ENCODE measurements around the gene ACP4. TPM values are rescaled to one million over a fixed set of nuclear protein-coding genes. Genes with fewer than 3 reads are reported as not detected.
"Not testable (repeated sequence)": the region's sequence is repeated elsewhere in the genome, so short reads cannot be mapped to it uniquely, and the experiment has no call there.

ACP4 gene, protein sequence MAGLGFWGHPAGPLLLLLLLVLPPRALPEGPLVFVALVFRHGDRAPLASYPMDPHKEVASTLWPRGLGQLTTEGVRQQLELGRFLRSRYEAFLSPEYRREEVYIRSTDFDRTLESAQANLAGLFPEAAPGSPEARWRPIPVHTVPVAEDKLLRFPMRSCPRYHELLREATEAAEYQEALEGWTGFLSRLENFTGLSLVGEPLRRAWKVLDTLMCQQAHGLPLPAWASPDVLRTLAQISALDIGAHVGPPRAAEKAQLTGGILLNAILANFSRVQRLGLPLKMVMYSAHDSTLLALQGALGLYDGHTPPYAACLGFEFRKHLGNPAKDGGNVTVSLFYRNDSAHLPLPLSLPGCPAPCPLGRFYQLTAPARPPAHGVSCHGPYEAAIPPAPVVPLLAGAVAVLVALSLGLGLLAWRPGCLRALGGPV
- total RNA-seq, result not detected
- long read RNA-seq, result 0 reads

DNA sequence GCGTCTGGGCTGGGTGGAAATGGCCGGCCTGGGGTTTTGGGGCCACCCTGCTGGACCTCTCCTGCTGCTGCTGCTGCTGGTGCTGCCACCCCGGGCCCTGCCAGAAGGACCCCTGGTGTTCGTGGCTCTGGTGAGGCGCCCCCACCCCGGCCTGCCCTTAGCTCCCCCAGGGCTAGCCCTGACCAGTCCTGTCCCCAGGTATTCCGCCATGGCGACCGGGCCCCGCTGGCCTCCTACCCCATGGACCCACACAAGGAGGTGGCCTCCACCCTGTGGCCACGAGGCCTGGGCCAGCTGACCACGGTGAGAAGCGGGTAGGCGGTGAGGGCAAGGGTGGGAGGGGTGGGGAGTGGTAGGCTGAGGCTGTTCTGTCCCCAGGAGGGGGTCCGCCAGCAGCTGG, at the start of gene ACP4:
Gene ACP4, plus strand, starts transcription at position 20 of the 400 bp plus-strand sequence. Its CDS starts 0 bp downstream, at position 20.
- intact Hi-C loops (cut with DNase I, micrococcal nuclease), result no loop called here
- DNase-seq, result no peak
- no peak for ATAC-seq

DNA sequence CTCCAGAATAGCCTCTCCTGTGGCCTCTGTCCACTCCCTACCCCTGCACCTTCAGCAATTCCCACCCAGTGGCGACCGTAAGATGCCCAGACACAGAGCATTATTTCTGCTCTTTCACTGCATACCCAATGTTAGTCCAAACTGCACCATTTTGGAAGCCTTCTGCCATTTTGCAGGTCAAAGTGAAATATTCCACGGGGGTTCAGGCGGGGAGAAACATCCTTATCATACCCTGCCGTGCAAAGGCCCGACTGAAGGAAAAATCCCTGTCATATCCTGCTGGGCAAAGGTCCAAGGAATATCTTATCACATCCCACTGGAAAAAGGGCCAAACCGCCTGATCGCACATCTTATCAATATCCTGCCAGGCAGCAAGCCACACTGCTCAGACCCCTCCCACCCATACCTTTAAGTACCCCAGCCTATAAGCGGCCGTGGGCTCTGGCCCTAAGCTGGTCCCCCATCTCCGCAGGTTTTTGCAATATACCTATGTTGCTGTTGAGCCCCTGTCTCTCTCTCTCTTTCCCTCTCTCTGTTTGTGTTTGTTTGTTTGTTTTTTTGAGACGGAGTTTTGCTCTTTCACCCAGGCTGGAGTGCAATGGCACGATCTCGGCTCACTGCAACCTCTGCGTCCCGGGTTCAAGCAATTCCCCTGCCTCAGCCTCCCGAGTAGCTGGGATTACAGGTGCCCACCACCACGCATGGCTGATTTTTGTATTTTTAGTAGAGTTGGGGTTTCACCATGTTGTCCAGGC, 48.9 kb upstream of the ACP4 start:
- DNase-seq (no peak), ATAC-seq (no peak)
- intact Hi-C loops (cut with DNase I, micrococcal nuclease), result no loop called here

DNA sequence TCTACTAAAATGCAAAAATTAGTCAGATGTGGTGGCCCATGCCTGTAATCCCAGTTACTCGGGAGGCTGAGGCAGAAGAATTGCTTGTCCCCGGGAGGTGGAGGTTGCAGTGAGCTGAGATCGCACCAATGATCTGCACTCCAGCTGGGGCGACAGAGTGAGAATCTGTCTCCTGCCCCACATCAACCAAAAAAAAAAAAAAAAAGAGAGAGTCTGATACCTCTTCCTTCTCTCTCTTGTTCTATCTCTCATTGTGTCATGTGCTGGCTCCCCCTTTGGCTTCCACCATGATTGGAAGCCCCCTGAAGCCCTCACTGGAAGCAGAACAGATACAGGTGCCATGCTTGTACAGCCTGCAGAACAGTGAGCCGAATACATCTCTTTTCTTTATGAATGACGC, 46.7 kb upstream of the ACP4 start:
- intact Hi-C loops (cut with DNase I, micrococcal nuclease), result no loop called here
- no peak for DNase-seq
- ATAC-seq, result no peak

DNA sequence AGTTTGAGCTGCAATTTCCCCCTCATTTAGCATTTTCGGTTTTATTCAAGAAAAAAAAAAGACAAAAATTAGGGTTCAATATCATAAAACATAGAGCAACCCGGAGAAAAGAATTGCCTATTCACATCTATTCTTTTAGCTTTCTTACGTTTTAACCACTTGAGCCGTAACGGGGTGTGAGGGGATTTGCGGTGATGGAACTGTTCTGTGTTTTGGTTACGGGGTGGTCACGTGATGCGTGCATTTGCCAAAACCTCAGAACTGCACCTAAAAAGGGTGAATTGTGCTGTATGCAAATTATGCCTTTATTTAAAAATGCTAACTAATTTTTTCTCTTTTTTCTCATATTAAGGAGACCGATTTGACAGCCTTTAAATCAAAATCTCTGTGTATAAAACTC, 45.0 kb upstream of the ACP4 start:
- intact Hi-C loops (cut with DNase I, micrococcal nuclease), result no loop called here

DNA sequence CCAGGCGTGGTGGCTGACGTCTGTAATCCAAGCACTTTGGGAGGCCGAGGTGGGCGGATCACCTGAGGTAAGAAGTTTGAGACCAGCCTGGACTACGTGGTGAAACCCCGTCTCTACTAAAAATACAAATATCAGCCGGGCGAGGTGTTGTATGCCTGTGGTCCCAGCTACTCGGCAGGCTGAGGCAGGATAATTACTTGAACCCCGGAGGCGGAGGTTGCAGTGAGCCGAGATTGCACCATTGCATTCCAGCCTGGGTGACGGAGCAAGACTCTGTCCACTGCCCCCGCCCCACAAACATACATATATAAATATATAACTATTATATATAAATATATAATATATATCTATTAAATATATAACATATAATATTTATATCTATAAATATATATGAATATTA, 43.1 kb upstream of the ACP4 start:
- DNase-seq; intact Hi-C loops (cut with DNase I, micrococcal nuclease); ATAC-seq: not testable (repeated sequence)

More for the DNA sequence above, 45.0 kb upstream of the ACP4 start:
- no peak for ATAC-seq
- DNase-seq, result no peak

DNA sequence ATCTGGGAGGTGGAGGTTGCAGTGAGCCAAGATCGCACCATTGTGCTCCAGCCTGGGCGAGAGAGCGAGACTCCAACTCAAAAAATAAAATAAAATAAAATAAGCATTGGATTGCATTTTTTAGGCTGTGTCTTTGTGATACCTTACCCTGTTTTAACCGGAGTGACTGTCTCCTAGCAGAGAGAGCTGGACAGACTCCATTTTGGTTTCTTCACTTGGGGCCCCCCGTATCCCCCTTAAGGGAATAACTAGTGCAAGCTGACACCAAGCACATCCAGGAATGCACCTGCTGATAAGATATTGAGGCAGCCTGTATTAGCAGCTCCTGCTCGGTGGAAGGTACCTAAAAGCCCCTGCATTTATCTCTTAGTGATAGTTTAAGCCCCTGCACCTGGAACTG, 40.7 kb upstream of the ACP4 start:
- intact Hi-C loops (cut with DNase I, micrococcal nuclease), result no loop called here
- ATAC-seq (no peak), DNase-seq (no peak)

DNA sequence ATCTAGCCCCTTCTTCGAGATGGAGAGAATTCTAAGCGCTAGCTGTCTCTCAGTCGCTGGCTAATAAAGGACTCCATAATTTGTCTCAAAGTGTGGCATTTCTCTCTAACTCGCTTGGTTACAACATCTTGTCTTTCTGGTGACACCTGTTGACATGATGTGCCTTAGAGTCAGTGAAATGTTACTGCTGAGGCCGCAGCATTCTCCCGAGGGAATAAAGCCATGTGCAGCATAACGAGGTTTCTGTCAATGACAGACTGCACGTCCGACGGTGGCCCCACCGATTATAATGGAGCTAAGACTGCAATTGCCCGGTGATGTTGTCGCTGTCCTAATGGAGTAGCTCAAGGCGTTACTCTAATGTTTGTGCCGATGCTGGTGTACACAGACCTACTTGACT, 40.2 kb upstream of the ACP4 start:
- DNase-seq (no peak), ATAC-seq (no peak)
- intact Hi-C loops (cut with DNase I, micrococcal nuclease), result no loop called here

DNA sequence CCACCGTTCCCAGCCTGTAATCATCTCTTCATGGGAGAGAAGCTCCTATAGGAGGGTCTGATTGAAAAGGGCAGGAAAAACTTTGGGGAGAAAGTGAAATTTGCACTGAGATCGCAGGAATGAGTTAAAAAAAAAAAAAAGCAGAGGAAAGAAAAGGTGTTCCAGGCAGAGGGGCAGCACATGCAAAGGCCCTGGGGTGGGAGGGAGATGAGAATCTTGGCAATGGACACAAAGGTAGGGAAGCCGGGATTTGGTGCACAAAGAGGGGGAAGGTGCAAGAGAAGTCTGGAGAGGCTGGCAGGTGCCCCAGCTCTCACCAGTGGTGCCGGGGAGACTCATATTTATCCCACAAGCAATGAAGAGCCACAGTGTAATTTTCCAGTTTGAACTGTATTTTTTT, 36.3 kb upstream of the ACP4 start:
- intact Hi-C loops (cut with DNase I, micrococcal nuclease), result no loop called here

DNA sequence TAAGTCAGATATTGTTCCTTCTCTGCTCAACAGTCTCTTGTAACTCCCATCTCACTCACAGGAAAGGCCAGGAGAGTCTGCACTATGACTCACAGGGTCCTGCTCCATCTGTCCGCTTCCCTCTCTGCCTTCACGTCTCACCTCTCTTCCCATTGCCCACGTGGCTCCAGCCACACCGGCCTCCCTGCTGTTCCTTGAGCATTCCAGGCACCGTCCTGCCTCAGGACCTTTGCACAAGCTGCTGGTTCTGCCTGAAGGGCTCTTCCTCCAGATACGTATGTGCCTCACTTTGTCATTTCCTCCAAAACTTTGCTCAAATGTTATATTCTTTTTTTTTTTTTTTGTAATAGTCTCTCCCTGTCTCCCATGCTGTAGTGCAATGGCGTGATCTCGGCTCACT, 34.0 kb upstream of the ACP4 start:
- ATAC-seq; intact Hi-C loops (cut with DNase I, micrococcal nuclease); DNase-seq: not testable (repeated sequence)

More for the DNA sequence above, 36.3 kb upstream of the ACP4 start:
- no peak for DNase-seq
- no peak for ATAC-seq

DNA sequence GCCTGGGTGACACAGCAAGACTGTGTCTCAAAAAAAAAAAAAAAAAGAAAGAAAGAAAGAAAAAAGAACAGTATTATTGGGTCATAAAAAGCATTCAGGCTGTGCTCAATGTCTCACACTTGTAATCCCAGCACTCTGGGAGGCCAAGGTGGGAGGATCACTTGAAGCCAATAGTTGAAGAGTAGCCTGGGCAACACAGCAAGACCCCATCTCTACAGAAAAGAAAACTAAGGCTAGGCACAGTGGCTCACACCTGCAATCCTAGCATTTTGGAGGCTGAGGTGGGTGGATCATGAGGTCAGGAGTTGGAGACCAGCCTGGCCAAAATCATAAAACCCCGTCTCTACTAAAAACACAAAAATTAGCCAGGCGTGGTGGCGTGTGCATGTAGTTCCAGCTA, 32.6 kb upstream of the ACP4 start:
- ATAC-seq; intact Hi-C loops (cut with DNase I, micrococcal nuclease); DNase-seq: not testable (repeated sequence)

DNA sequence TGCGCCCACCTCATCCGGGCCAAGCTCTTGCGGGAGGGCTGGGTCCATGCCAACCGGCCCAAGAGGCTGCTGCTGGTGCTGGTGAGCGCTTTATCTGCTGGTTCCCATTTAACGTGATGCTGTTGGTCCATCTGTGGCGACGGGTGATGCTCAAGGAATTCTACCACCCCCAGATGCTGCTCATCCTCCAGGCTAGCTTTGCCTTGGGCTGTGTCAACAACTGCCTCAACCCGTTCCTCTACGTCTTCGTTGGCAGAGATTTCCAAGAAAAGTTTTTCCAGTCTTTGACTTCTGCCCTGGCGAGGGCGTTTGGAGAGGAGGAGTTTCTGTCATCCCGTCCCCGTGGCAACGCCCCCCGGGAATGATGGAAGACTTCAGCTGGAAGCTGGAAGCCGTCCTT, 31.1 kb upstream of the ACP4 start:
- ATAC-seq; DNase-seq; intact Hi-C loops (cut with DNase I, micrococcal nuclease): not testable (repeated sequence)

DNA sequence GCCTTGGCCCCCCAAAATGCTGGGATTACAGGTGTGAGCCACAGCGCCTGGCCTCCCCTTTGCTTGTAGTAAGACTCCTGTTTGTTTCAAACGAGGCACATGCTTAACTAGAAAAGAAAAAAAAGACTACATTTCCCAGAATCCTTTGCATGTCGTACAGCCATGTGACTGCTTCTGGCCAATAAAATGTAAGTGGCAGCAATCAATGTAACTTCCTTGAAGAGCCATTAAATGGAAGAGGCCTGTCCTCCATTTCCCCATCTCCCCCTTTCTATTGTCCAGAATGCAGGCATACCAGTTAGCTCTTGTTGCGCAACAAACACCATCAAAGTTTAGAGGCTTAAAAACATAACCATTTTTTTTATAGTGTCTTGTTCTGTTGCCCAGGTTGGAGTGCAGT, 30.3 kb upstream of the ACP4 start:
- intact Hi-C loops (cut with DNase I, micrococcal nuclease), result no loop called here
- ATAC-seq (no peak), DNase-seq (no peak)

DNA sequence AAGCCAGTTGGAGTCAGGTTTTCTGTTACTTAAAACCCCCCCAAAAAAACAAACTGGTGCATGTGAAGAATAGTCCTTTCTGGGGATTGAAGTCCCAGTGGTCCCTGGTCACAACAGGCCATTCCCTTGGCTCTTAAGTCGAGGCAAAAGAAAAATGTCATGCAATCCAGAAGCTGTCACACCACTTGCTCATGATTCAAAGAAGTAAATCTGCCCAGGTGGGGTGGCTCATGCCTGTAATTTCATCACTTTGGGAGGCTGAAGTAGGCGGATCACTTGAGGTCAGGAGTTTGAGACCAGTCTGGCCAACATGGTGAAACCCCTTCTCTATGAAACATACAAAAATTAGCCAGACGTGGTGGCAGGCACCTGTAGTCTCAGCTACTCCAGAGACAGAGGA, 28.7 kb upstream of the ACP4 start:
- ATAC-seq; DNase-seq; intact Hi-C loops (cut with DNase I, micrococcal nuclease): not testable (repeated sequence)

DNA sequence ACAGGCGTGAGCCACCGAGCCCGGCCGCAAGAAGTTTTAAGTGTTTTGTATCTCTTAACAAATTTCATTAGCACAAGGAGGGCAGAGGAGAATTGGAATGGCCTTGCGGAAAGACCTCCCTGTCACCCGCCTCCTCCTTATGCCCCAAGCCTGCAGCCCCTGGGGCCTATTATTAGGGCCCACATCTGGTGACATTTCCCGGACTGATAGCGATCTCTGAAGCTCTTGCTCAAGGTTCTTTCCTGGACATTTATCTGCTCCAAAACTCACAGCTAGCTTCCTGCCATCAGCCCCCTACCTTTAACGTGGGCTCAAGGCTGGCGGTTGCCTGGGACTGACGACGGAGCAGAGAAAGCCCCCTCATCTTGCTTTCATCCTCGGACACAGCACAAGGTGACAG, 26.7 kb upstream of the ACP4 start:
- ATAC-seq; intact Hi-C loops (cut with DNase I, micrococcal nuclease); DNase-seq: not testable (repeated sequence)

DNA sequence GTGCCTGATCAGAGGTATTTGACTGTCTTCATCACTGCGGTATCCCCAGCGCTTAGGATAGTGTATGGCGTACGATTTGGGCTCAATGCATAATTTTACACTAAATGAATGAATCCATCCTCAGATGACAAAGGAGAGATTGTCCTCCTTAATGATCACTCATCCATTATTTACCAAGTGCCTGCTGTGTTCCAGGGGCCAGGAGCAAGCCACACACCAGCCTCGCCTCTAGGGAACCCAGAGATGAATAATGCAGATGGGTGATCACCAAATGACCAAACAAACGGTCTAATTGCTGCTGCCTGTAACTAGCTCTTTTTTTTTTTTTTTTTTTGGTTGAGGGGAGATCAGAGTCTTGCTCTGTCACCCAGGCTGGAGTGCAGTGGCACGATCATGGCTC, 25.8 kb upstream of the ACP4 start:
- no peak for DNase-seq
- intact Hi-C loops (cut with DNase I, micrococcal nuclease), result no loop called here
- ATAC-seq, result no peak

DNA sequence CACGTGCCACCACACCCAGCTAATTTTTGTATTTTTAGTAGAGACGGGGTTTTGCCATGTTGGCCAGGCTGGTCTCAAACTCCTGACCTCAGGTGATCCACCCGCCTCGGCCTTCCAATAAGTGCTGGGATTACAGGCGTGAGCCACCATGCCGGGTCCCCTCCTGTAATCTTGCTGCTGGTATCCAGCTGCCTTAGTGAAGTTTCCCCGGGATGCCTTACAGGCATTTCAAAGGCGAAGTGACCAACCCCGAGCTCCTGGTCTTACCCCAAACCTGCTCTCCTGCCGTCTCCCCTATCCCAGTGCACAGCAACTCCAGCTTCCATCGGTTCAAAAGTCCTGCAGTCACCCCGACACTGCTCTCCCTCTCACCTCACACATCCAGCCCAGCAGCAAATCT, 23.5 kb upstream of the ACP4 start:
- ATAC-seq; intact Hi-C loops (cut with DNase I, micrococcal nuclease); DNase-seq: not testable (repeated sequence)

DNA sequence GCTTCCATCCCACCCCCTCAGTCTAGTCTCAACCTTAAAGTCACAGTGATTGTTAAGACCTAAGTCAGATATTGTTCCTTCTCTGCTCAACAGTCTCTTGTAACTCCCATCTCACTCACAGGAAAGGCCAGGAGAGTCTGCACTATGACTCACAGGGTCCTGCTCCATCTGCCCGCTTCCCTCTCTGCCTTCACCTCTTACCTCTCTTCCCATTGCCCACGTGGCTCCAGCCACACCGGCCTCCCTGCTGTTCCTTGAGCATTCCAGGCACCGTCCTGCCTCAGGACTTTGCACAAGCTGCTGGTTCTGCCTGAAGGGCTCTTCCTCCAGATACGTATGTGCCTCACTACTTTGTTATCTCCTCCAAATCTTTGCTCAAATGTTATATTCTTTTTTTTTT, 23.0 kb upstream of the ACP4 start:
- ATAC-seq; DNase-seq; intact Hi-C loops (cut with DNase I, micrococcal nuclease): not testable (repeated sequence)

DNA sequence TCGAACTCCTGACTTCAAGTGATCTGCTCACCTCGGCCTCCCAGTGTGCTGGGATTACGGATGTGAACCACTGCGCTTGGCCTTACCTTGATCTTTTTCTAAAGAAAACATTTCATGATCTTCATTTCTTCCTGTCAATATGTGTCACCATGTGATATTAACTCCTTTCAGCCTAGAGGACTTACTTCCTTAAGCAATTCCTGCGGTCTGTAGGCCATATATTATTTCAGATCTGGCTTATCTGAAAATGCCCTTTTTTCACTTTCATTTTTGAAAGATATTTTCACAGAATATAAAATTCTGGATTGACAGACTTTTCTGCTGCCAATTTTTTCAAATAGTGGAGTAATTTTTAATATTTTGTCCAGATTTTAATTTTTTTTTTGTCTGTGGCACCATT, 21.9 kb upstream of the ACP4 start:
- intact Hi-C loops (cut with DNase I, micrococcal nuclease), result no loop called here
- no peak for DNase-seq
- ATAC-seq, result no peak

DNA sequence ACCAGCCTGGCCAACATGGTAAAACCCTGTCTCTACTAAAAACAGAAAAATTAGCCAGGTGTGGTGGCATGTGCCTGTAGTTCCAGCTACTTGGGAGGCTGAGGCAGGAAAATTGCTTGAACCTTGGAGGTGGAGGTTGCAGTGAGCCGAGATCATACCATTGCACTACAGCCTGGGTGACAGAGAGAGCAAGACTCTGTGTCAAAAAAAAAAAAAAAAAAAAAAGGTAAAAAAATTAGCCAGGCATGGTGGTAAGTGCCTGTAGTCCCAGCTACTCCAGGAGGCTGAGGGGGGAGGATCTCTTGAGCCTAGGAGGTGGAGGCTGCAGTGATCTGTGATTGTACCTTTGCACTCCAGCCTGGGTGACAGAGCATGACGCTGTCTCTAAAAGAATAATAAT, 20.1 kb upstream of the ACP4 start, which contains the start of gene GPR32:
Gene GPR32, plus strand, starts transcription at position 301 of the 400 bp plus-strand sequence. CDS start 137 bp downstream, outside the sequence.
- intact Hi-C loops (cut with DNase I, micrococcal nuclease); DNase-seq; ATAC-seq: not testable (repeated sequence)

DNA sequence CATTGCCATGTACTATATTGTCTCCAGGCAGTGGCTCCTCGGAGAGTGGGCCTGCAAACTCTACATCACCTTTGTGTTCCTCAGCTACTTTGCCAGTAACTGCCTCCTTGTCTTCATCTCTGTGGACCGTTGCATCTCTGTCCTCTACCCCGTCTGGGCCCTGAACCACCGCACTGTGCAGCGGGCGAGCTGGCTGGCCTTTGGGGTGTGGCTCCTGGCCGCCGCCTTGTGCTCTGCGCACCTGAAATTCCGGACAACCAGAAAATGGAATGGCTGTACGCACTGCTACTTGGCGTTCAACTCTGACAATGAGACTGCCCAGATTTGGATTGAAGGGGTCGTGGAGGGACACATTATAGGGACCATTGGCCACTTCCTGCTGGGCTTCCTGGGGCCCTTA, 19.3 kb upstream of the ACP4 start:
- no peak for ATAC-seq
- intact Hi-C loops (cut with DNase I, micrococcal nuclease), result no loop called here
- no peak for DNase-seq

All from left colon (tissue), 2 donors.